Thyroid gland (tissue), 4 donors: Measurements from ENCODE around the gene ABAT.

Source experiments
- POLR2A ChIP-seq, 2 donors: fragments of 450-650 bp; IDR thresholded peaks; one replicate each; pipeline ENCODE4 v1.6.1; 2017; ENCODE audit warnings: antibody characterized with exemption in 2 of 2, mild to moderate bottlenecking in 2 of 2, moderate library complexity in 1 of 2
- TF ChIP-seq, protein P1 (sequence below), 6 experiments: fragments of 200-600 bp in 3 of 6; fragments of 450-650 bp in 3 of 6; sonication (generic) in 3 of 6; IDR thresholded peaks; one replicate each; pipeline ENCODE4 v1.5.1; 2016 to 2019; ENCODE audit warnings: antibody characterized with exemption in 6 of 6, mild to moderate bottlenecking in 2 of 6, inconsistent platforms in 1 of 6, moderate library complexity in 1 of 6

DNA sequence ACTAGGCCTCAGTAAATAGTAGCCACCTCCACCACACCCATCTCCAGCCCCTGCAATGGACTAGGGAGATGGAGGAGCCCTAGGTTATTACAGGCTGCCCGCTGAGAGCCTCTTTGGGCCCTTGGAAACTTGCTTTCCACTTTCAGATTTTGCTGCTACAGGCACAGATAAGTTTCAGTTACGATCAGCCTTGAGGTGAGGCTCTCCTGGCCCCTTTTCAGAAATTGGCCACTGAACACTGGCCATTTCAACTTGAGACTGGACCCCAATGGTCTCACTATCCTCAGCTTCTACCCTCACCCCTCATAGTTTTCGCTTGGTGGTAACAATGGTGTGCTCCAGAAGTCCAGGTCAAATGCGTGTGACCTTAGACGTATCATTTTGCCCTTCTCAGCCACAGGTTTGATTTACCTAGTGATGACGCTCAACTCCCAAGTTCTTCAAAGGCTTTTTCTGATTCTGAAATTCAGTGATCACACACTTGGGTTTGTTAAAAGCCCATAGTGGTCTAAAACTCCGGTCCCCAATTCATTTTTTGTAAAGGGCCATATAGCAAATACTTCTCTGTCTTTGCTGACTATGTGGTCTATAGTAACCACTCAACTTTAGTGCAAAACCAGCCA is 124.2 kb downstream of the ABAT start:
- TF ChIP-seq, protein P1, sequence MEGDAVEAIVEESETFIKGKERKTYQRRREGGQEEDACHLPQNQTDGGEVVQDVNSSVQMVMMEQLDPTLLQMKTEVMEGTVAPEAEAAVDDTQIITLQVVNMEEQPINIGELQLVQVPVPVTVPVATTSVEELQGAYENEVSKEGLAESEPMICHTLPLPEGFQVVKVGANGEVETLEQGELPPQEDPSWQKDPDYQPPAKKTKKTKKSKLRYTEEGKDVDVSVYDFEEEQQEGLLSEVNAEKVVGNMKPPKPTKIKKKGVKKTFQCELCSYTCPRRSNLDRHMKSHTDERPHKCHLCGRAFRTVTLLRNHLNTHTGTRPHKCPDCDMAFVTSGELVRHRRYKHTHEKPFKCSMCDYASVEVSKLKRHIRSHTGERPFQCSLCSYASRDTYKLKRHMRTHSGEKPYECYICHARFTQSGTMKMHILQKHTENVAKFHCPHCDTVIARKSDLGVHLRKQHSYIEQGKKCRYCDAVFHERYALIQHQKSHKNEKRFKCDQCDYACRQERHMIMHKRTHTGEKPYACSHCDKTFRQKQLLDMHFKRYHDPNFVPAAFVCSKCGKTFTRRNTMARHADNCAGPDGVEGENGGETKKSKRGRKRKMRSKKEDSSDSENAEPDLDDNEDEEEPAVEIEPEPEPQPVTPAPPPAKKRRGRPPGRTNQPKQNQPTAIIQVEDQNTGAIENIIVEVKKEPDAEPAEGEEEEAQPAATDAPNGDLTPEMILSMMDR (IDR thresholded peaks at IDR 0.05), result no peak
- no peak for TF ChIP-seq POLR2A (IDR thresholded peaks at IDR 0.05)
